ENCODE data around the gene EOLA2.
"Not testable (repeated sequence)": the region's sequence is repeated elsewhere in the genome, so short reads cannot be mapped to it uniquely, and the experiment has no call there.

DNA sequence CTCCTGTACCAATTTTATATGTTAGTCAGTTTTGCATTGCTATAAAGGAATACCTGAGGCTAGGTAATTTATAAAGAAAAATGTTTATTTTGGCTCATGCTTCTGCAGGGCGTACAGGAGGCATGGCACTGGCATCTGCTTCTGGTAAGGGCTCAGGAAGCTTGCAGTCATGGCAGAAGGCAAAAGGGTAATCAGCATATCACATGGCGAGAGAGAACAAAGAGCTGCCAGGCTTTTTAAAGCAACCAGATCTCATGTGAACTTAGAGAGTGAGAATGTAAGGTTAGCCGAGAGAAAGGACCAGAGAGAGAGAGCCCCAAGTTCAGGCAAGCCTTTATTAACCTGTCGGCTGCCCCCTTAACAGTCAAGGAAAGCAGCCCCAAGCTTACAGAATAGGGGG, 14.5 kb downstream of the EOLA2 start:
- TF ChIP-seq CTCF (conservative IDR thresholded peaks at IDR 0.05; ENCODE audit: low read depth, low read length); EZH2 (IDR thresholded peaks at IDR 0.05; ENCODE audit: borderline replicate concordance, low read depth, low read length, poor library complexity, severe bottlenecking): not testable (repeated sequence)

All from A673 (cell line).